Hepatocyte (in vitro differentiated cells): ENCODE data around the gene RAB5IF. TPM values are rescaled to one million over a fixed set of nuclear protein-coding genes. Genes with fewer than 3 reads are reported as not detected.

Experiments
- DNase-seq: peaks from one replicate; pipeline ENCODE4 v3.0.0-alpha.2; 2016; ENCODE audit warnings: low spot score
- H2AFZ ChIP-seq: fragments of 200-600 bp; sonication (generic); 2 replicates; pipeline ENCODE4 v1.6.0; 2016; ENCODE audit warnings: antibody characterized with exemption, mild to moderate bottlenecking
- H3K27ac ChIP-seq: fragments of 200-600 bp; sonication (generic); 2 replicates; pipeline ENCODE4 v1.5.1; 2016; ENCODE audit warnings: mild to moderate bottlenecking
- H3K27me3 ChIP-seq: fragments of 200-600 bp; sonication (generic); 2 replicates; pipeline ENCODE4 v1.6.1; 2016
- H3K36me3 ChIP-seq: fragments of 200-600 bp; sonication (generic); replicated peaks from 2 replicates; pipeline ENCODE4 v1.5.1; 2016; ENCODE audit warnings: low read depth; ENCODE audit not compliant: insufficient read depth
- H3K4me1 ChIP-seq: fragments of 200-600 bp; sonication (generic); 2 replicates; pipeline ENCODE4 v1.5.1; 2016; ENCODE audit warnings: mild to moderate bottlenecking, moderate library complexity; ENCODE audit not compliant: insufficient read depth
- H3K4me2 ChIP-seq: fragments of 200-600 bp; sonication (generic); 2 replicates; pipeline ENCODE4 v1.6.0; 2016
- H3K4me3 ChIP-seq: fragments of 200-600 bp; sonication (generic); 2 replicates; pipeline ENCODE4 v1.5.1; 2016; ENCODE audit warnings: mild to moderate bottlenecking
- H3K79me2 ChIP-seq: fragments of 200-600 bp; sonication (generic); 2 replicates; pipeline ENCODE4 v1.6.0; 2017; ENCODE audit warnings: mild to moderate bottlenecking
- H3K9me2 ChIP-seq: fragments of 200-600 bp; sonication (generic); replicated peaks from 2 replicates; pipeline ENCODE4 v1.6.0; 2017; ENCODE audit warnings: mild to moderate bottlenecking; ENCODE audit not compliant: insufficient read depth
- H3K9me3 ChIP-seq: fragments of 200-600 bp; sonication (generic); 2 replicates; pipeline ENCODE4 v1.5.1; 2016; ENCODE audit warnings: low read depth, mild to moderate bottlenecking
- H4K20me1 ChIP-seq: fragments of 200-600 bp; sonication (generic); 2 replicates; pipeline ENCODE4 v1.6.0; 2016; ENCODE audit warnings: mild to moderate bottlenecking; ENCODE audit not compliant: insufficient read depth, poor library complexity, severe bottlenecking
- EZH2 ChIP-seq: fragments of 200-600 bp; sonication (generic); IDR thresholded peaks from 2 replicates; pipeline ENCODE4 v1.6.1; 2016; ENCODE audit warnings: antibody characterized with exemption, mild to moderate bottlenecking, borderline replicate concordance
- EZH2phosphoT487 ChIP-seq: fragments of 200-600 bp; sonication (generic); IDR thresholded peaks from one replicate; pipeline ENCODE4 v1.6.1; 2018; ENCODE audit warnings: antibody characterized with exemption, mild to moderate bottlenecking, low read depth, moderate library complexity; ENCODE audit not compliant: unreplicated experiment, severe bottlenecking
- WGBS: methylation state at CpG from one replicate; pipeline ENCODE4 v1.1.6; 2016; ENCODE audit warnings: low lambda C conversion rate; ENCODE audit errors: missing lambda C conversion rate; 5-methylcytosine and 5-hydroxymethylcytosine counted together
- polyA plus RNA-seq: library from polyadenylated mRNA; unstranded; fragments of >200 nt; fragmentation: Nextera tagmentation; extraction: Ambion mirVana; gene quantifications from 2 replicates; pipeline ENCODE4 v1.2.1, GENCODE V29; 2016
- total RNA-seq: library from RNA; depleted of rRNA; stranded (reverse); fragments of >200 nt; gene quantifications from 2 replicates; pipeline ENCODE4 v1.2.3, GENCODE V29; 2014
- TF ChIP-seq, protein P1 (sequence below): fragments of 200-600 bp; sonication (generic); IDR thresholded peaks from 2 replicates; pipeline ENCODE4 v1.5.1; 2016; ENCODE audit warnings: antibody characterized with exemption, mild to moderate bottlenecking; ENCODE audit not compliant: poor library complexity

RAB5IF gene
- total and polyA plus RNA-seq, 2 experiments from 2014 or later = 134 to 198 TPM

DNA sequence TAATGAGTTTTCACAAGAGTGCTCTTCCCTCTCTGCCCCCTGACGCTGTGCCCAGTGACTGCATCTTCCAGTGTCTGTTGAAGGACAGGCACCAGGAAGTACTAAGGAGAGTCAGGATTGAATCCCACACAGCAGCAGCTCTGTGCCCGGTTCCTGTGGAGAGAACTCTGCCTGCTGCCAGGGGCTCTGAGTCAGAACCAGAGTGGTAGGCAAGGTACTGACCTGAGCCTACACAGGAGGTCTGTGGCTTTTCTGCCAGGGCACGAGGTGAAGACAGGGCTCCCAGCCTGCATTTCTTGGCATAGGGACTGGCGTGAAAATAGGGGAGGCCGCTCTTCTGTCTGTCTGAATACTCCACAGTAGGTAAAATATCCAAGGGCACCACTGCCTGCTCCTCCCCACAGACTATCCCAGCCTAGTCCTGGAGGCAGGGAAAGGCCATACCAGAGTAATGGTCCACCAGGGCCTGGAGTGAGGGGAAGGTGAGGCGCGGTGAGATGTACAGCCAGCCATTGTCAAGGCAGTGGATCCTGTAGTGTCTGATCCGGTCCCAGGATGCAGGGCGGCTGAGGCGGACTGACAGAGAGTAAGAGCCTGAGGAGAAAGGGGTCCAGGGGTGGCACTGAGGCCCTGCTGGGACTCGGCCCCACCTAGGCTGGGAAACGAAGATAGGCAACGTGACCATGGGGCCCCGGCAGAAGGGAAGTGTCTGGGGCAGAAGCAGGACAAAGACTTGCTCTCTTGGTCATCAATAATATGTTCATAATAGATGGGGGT, 9.4 kb downstream of the RAB5IF start:
- H4K20me1 ChIP-seq = no peaks in the 10 kb centered on the region
- no peak overlapping the region for H2AFZ ChIP-seq
- no peaks in the 10 kb centered on the region for H3K27me3 ChIP-seq
- H3K9me2 ChIP-seq = no peaks in the 10 kb centered on the region
- peaks cover under 1% of the 10 kb centered on the region for H3K79me2 ChIP-seq
- DNase-seq = no peak
- TF ChIP-seq, protein P1, sequence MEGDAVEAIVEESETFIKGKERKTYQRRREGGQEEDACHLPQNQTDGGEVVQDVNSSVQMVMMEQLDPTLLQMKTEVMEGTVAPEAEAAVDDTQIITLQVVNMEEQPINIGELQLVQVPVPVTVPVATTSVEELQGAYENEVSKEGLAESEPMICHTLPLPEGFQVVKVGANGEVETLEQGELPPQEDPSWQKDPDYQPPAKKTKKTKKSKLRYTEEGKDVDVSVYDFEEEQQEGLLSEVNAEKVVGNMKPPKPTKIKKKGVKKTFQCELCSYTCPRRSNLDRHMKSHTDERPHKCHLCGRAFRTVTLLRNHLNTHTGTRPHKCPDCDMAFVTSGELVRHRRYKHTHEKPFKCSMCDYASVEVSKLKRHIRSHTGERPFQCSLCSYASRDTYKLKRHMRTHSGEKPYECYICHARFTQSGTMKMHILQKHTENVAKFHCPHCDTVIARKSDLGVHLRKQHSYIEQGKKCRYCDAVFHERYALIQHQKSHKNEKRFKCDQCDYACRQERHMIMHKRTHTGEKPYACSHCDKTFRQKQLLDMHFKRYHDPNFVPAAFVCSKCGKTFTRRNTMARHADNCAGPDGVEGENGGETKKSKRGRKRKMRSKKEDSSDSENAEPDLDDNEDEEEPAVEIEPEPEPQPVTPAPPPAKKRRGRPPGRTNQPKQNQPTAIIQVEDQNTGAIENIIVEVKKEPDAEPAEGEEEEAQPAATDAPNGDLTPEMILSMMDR = no peak
- TF ChIP-seq EZH2 = no peak
- TF ChIP-seq EZH2phosphoT487 = no peak
- H3K9me3 ChIP-seq = no peaks in the 10 kb centered on the region
- H3K36me3 ChIP-seq = no peaks in the 10 kb centered on the region
- 96% methylated on average over 14 of the region's 14 CpGs for WGBS
- no peak overlapping the region for H3K27ac ChIP-seq
- no peak overlapping the region for H3K4me3 ChIP-seq
- H3K4me1 ChIP-seq = no peaks in the 10 kb centered on the region
- no peak overlapping the region for H3K4me2 ChIP-seq

DNA sequence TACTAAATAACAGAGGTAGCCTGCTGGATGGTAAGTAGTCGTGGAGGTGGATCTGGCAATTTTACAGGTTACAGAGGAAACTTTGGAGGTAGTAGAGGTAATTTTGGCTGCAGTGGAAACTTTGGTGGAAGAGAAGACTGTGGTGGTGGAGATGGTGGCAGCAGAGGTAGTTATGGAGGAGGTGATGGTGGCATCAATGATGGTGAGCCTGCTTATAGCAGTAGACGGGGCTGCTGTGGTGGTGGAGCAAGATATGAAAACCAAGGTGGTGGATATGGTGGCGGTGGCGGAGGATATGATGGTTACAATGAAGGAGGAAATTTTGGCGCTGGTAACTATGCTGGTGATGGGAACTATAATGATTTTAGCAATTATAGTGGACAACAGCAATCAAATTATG, 15.3 kb downstream of the RAB5IF start:
- Histone ChIP-seq H3K4me3 (no peak overlapping the region), H4K20me1 (no peaks in the 10 kb centered on the region), H3K27ac (no peak overlapping the region), H3K9me2 (no peaks in the 10 kb centered on the region), H3K4me2 (no peak overlapping the region), H3K27me3 (no peaks in the 10 kb centered on the region), H2AFZ (no peak overlapping the region), H3K79me2 (no peaks in the 10 kb centered on the region), H3K36me3 (no peaks in the 10 kb centered on the region), H3K4me1 (no peaks in the 10 kb centered on the region), H3K9me3 (no peaks in the 10 kb centered on the region)
- TF ChIP-seq EZH2 (no peak), EZH2phosphoT487 (no peak)
- TF ChIP-seq, protein P1 = no peak
- 93% methylated on average over 5 of the region's 5 CpGs for WGBS
- DNase-seq = no peak

DNA sequence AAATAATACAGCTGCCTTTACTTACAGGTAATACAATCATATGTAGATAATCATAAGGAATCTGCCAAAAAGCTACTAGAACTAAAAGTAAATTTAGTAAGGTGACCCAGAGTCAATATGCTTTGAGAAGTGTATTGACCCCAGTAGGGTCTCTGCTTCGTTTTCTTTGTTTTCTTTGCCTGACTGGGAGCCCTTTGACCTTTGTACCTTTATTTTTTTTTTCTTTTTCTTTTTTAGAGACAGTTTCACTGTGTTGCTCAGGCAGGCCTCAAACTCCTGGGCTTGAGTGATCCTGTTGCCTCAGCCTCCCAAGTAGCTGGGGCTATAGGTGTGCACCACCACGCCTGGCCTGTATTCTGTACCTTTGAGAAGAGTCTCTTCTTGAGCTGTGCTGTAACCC, 17.9 kb downstream of the RAB5IF start:
- Histone ChIP-seq H3K4me2 (no peak overlapping the region), H3K79me2 (no peaks in the 10 kb centered on the region), H2AFZ (no peak overlapping the region), H3K4me1 (no peaks in the 10 kb centered on the region), H3K9me2 (no peaks in the 10 kb centered on the region), H3K27me3 (no peaks in the 10 kb centered on the region), H3K36me3 (no peaks in the 10 kb centered on the region), H3K27ac (no peak overlapping the region), H3K4me3 (no peak overlapping the region), H3K9me3 (no peaks in the 10 kb centered on the region), H4K20me1 (no peaks in the 10 kb centered on the region)
- no peak for DNase-seq
- TF ChIP-seq EZH2 (no peak), EZH2phosphoT487 (no peak)
- 80% methylated on average over 2 of the region's 2 CpGs for WGBS

DNA sequence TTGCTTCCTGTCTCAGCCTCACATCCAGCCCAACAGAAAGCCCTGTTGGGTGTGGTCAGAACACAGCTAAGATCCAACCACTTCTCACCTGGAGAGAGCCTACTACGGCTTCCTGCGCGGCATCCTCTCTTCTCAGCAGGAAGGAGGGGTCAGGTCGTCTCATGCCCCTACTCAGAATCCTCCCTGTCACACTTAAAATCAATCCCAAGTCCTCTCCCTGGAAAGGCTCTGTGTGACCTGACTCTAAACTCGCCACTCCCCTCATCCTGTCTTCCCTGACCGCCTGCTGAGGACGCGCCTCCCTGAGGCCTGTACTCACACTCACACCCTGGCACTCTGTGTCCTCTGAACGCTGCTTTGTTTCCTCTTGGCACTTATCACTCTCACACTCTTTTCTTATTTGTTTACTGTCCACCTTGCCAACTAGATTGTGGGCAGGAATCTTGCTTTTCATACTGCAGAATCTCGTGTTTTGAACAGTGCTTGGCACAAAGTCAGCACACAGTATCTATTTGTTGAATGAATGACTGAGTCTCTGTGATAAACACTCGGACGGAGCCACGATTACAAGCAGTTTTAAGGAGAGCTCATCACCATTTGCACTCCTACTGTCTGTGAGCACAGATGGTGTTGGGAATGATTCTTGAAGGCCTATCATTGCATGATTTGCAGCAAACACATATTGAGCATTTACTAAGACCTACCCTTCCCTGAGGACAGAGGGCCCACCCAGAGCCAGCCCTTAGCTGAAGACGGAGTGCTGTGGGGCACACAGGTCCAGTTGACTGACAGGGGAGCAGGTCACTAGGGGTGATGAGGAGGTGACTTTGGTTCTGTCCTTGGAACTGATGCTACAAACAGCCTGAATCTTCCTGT, 18.7 kb downstream of the RAB5IF start:
- H3K4me1 ChIP-seq = no peaks in the 10 kb centered on the region
- TF ChIP-seq, protein P1 = no peak
- no peak for TF ChIP-seq EZH2phosphoT487
- no peak for TF ChIP-seq EZH2
- no peaks in the 10 kb centered on the region for H3K79me2 ChIP-seq
- H3K27ac ChIP-seq = no peak overlapping the region
- no peaks in the 10 kb centered on the region for H3K27me3 ChIP-seq
- no peak for DNase-seq
- 70% methylated on average over 14 of the region's 14 CpGs for WGBS
- H3K4me2 ChIP-seq = no peak overlapping the region
- no peaks in the 10 kb centered on the region for H3K9me3 ChIP-seq
- H3K4me3 ChIP-seq = no peak overlapping the region
- H3K36me3 ChIP-seq = no peaks in the 10 kb centered on the region
- no peaks in the 10 kb centered on the region for H3K9me2 ChIP-seq
- H2AFZ ChIP-seq = no peak overlapping the region
- no peaks in the 10 kb centered on the region for H4K20me1 ChIP-seq
